Neural cell (in vitro differentiated cells): Measurements from ENCODE around the gene DCPS. TPM values are rescaled to one million over a fixed set of nuclear protein-coding genes. Genes with fewer than 3 reads are reported as not detected.

Source experiments
- H2AFZ ChIP-seq: fragments of 200-600, 300-800 bp; sonication (generic), shearing (Covaris generic); 2 replicates; pipeline ENCODE4 v1.6.0; 2014; ENCODE audit warnings: low read depth, mild to moderate bottlenecking, antibody characterized with exemption, low read length, moderate library complexity
- H3F3A ChIP-seq: fragments of 200-600 bp; shearing (Covaris generic); 2 replicates; pipeline ENCODE4 v1.6.1; 2016; ENCODE audit warnings: mild to moderate bottlenecking, moderate library complexity, mixed read lengths, antibody characterized with exemption, low read length; ENCODE audit not compliant: insufficient read depth, poor library complexity, severe bottlenecking
- H3K27ac ChIP-seq: fragments of 200-600, 300-800 bp; sonication (generic), shearing (Covaris generic); 2 replicates; pipeline ENCODE4 v1.5.1; 2014; ENCODE audit warnings: mild to moderate bottlenecking, low read length, moderate library complexity
- H3K27me3 ChIP-seq: fragments of 300-800, 200-600 bp; sonication (generic), shearing (Covaris generic); 2 replicates; pipeline ENCODE4 v1.6.0; 2014; ENCODE audit warnings: mild to moderate bottlenecking, low read depth, low read length, moderate library complexity; ENCODE audit not compliant: insufficient read depth
- H3K36me3 ChIP-seq: fragments of 300-800, 200-600 bp; sonication (generic), shearing (Covaris generic); 2 replicates; pipeline ENCODE4 v1.5.1; 2014; ENCODE audit warnings: mild to moderate bottlenecking, antibody characterized with exemption, low read length, moderate library complexity; ENCODE audit not compliant: insufficient read depth
- H3K4me2 ChIP-seq: fragments of 300-800, 200-600 bp; sonication (generic), shearing (Covaris generic); 2 replicates; pipeline ENCODE4 v1.6.0; 2014; ENCODE audit warnings: mild to moderate bottlenecking, low read length
- H3K4me3 ChIP-seq: fragments of 300-800, 200-600 bp; sonication (generic), shearing (Covaris generic); 2 replicates; pipeline ENCODE4 v1.5.1; 2014; ENCODE audit warnings: mild to moderate bottlenecking, low read length, moderate library complexity
- H3K79me2 ChIP-seq: fragments of 200-600 bp; shearing (Covaris generic); replicated peaks from 2 replicates; pipeline ENCODE4 v1.6.0; 2014; ENCODE audit warnings: mild to moderate bottlenecking, low read length, moderate library complexity; ENCODE audit not compliant: insufficient read depth
- H3K9ac ChIP-seq: fragments of 300-800, 200-600 bp; sonication (generic), shearing (Covaris generic); 2 replicates; pipeline ENCODE4 v1.6.1; 2016; ENCODE audit warnings: mild to moderate bottlenecking, low read length, mixed read lengths
- H3K9me2 ChIP-seq: fragments of 200-600 bp; shearing (Covaris generic); 2 replicates; pipeline ENCODE4 v1.6.1; 2016; ENCODE audit warnings: mild to moderate bottlenecking, low read length, mixed read lengths; ENCODE audit not compliant: insufficient read depth
- H3K9me3 ChIP-seq: fragments of 200-600, 300-800 bp; sonication (generic), shearing (Covaris generic); 2 replicates; pipeline ENCODE4 v1.6.1; 2016; ENCODE audit warnings: mild to moderate bottlenecking, mixed run types, low read length, moderate library complexity, mixed read lengths
- H4K20me1 ChIP-seq: fragments of 200-600 bp; shearing (Covaris generic); 2 replicates; pipeline ENCODE4 v1.6.1; 2016; ENCODE audit warnings: mild to moderate bottlenecking, mixed run types; ENCODE audit not compliant: insufficient read depth
- EP300 ChIP-seq: fragments of 450-650 bp; conservative IDR thresholded peaks from 2 replicates; pipeline ENCODE4 v1.6.1; 2014; ENCODE audit warnings: antibody characterized with exemption, mild to moderate bottlenecking, moderate library complexity; ENCODE audit not compliant: poor library complexity, severe bottlenecking
- EZH2 ChIP-seq: fragments of 200-600, 300-800 bp; shearing (Covaris generic), sonication (generic); IDR thresholded peaks from 2 replicates; pipeline ENCODE4 v1.6.1; 2014; ENCODE audit warnings: antibody characterized with exemption, low read length, borderline replicate concordance, mild to moderate bottlenecking; ENCODE audit not compliant: insufficient read depth, poor library complexity, severe bottlenecking
- MXI1 ChIP-seq: fragments of 450-650 bp; conservative IDR thresholded peaks from 2 replicates; pipeline ENCODE4 v1.6.1; 2014; ENCODE audit warnings: antibody characterized with exemption, mild to moderate bottlenecking; ENCODE audit not compliant: poor library complexity, severe bottlenecking
- POLR2AphosphoS5 ChIP-seq: IDR thresholded peaks from 2 replicates; pipeline ENCODE4 v1.6.1; 2012
- RAD21 ChIP-seq: fragments of 450-650 bp; conservative IDR thresholded peaks from 2 replicates; pipeline ENCODE4 v1.6.1; 2014; ENCODE audit warnings: antibody characterized with exemption, mild to moderate bottlenecking, moderate library complexity
- SMC3 ChIP-seq: fragments of 450-650 bp; conservative IDR thresholded peaks from 2 replicates; pipeline ENCODE4 v1.6.1; 2014; ENCODE audit warnings: antibody characterized with exemption, mild to moderate bottlenecking, moderate library complexity; ENCODE audit not compliant: poor library complexity
- TAF1 ChIP-seq: IDR thresholded peaks from 2 replicates; pipeline ENCODE4 v1.6.1; 2012; ENCODE audit warnings: low read depth
- polyA plus RNA-seq: library from polyadenylated mRNA; depleted of rRNA; stranded (reverse); fragments of >200 nt; gene quantifications from 2 replicates; pipeline ENCODE4 v1.2.3, GENCODE V29; 2014
- TF ChIP-seq, protein P1 (sequence below): fragments of 450-650 bp; IDR thresholded peaks from 2 replicates; pipeline ENCODE4 v1.5.1; 2014; ENCODE audit warnings: antibody characterized with exemption, mild to moderate bottlenecking, moderate library complexity; ENCODE audit not compliant: poor library complexity, severe bottlenecking
- TF ChIP-seq, protein P2 (sequence below): IDR thresholded peaks from 2 replicates; pipeline ENCODE4 v1.6.1; 2012; ENCODE audit warnings: borderline replicate concordance

DCPS gene
- polyA plus RNA-seq, 1 donor from 2014 or later, result 6.4 TPM

DNA sequence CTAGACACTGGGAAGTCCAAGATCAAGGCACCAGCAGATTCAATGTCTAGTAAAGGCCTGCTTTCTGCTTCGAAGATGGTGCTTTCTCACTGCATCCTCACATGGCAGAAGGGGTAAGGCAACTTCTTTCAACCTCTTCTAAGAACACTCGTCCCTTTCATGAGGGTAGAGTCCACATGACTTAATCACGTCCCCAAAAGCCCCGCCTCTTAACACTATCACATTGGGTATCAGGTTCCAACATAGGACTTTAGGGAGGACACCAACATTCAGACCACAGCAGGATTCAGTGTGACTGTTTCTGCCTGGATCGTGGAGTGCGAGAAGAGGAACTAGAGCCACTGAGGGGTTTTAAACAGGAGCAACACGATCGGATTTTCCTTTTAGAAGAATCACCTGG, 24.7 kb upstream of the DCPS start:
- Histone ChIP-seq H3K4me2 (no peak overlapping the region), H3K4me3 (no peak overlapping the region), H3F3A (no peaks in the 10 kb centered on the region), H3K9me3 (no peaks in the 10 kb centered on the region), H3K36me3 (no peaks in the 10 kb centered on the region), H3K79me2 (no peaks in the 10 kb centered on the region), H2AFZ (no peak overlapping the region), H3K9me2 (no peaks in the 10 kb centered on the region), H3K27me3 (no peaks in the 10 kb centered on the region), H4K20me1 (no peaks in the 10 kb centered on the region), H3K27ac (no peak overlapping the region), H3K9ac (no peak overlapping the region)
- TF ChIP-seq EZH2 (no peak), RAD21 (no peak), POLR2AphosphoS5 (no peak), SMC3 (no peak), MXI1 (no peak), TAF1 (no peak)
- TF ChIP-seq, protein P1, sequence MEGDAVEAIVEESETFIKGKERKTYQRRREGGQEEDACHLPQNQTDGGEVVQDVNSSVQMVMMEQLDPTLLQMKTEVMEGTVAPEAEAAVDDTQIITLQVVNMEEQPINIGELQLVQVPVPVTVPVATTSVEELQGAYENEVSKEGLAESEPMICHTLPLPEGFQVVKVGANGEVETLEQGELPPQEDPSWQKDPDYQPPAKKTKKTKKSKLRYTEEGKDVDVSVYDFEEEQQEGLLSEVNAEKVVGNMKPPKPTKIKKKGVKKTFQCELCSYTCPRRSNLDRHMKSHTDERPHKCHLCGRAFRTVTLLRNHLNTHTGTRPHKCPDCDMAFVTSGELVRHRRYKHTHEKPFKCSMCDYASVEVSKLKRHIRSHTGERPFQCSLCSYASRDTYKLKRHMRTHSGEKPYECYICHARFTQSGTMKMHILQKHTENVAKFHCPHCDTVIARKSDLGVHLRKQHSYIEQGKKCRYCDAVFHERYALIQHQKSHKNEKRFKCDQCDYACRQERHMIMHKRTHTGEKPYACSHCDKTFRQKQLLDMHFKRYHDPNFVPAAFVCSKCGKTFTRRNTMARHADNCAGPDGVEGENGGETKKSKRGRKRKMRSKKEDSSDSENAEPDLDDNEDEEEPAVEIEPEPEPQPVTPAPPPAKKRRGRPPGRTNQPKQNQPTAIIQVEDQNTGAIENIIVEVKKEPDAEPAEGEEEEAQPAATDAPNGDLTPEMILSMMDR, result no peak
- TF ChIP-seq, protein P2, sequence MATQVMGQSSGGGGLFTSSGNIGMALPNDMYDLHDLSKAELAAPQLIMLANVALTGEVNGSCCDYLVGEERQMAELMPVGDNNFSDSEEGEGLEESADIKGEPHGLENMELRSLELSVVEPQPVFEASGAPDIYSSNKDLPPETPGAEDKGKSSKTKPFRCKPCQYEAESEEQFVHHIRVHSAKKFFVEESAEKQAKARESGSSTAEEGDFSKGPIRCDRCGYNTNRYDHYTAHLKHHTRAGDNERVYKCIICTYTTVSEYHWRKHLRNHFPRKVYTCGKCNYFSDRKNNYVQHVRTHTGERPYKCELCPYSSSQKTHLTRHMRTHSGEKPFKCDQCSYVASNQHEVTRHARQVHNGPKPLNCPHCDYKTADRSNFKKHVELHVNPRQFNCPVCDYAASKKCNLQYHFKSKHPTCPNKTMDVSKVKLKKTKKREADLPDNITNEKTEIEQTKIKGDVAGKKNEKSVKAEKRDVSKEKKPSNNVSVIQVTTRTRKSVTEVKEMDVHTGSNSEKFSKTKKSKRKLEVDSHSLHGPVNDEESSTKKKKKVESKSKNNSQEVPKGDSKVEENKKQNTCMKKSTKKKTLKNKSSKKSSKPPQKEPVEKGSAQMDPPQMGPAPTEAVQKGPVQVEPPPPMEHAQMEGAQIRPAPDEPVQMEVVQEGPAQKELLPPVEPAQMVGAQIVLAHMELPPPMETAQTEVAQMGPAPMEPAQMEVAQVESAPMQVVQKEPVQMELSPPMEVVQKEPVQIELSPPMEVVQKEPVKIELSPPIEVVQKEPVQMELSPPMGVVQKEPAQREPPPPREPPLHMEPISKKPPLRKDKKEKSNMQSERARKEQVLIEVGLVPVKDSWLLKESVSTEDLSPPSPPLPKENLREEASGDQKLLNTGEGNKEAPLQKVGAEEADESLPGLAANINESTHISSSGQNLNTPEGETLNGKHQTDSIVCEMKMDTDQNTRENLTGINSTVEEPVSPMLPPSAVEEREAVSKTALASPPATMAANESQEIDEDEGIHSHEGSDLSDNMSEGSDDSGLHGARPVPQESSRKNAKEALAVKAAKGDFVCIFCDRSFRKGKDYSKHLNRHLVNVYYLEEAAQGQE, result no peak

DNA sequence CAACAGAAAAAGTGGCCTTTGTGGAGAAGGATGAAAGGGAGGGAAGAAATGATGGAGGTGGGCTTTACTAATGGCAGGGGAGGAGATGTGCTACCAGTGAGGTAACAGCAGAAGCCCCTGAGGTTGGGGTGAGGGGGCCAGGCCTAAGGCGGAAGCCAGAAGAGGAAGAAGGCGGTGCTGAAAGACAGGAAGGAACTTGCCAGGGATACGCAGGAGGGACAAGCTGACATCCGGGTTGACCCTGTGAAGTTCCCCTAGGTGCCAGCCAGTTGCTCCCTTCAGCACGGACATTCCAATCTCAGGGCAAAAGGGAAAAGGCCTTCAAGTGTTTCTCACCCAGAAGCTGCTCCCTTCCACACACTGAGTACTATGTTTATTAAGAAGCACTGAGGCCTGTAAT, 23.3 kb upstream of the DCPS start:
- Histone ChIP-seq H3K4me2 (no peak overlapping the region), H3K27me3 (no peaks in the 10 kb centered on the region), H3K9me2 (no peaks in the 10 kb centered on the region), H3K4me3 (no peak overlapping the region), H3K27ac (no peak overlapping the region), H3K9ac (no peak overlapping the region), H3K79me2 (no peaks in the 10 kb centered on the region), H3K36me3 (no peaks in the 10 kb centered on the region), H4K20me1 (no peaks in the 10 kb centered on the region), H3F3A (no peaks in the 10 kb centered on the region), H3K9me3 (no peaks in the 10 kb centered on the region), H2AFZ (no peak overlapping the region)
- TF ChIP-seq RAD21, result no peak
- TF ChIP-seq POLR2AphosphoS5, result no peak
- no peak for TF ChIP-seq TAF1
- no peak for TF ChIP-seq EP300
- TF ChIP-seq MXI1, result no peak
- TF ChIP-seq SMC3, result no peak
- TF ChIP-seq, protein P2, result no peak
- no peak for TF ChIP-seq EZH2
- TF ChIP-seq, protein P1, result no peak
